GM12873 (cell line): ENCODE results near the gene B3GNT7.

Experiments
- TF ChIP-seq, protein P1 (sequence below): IDR thresholded peaks from 2 replicates; pipeline ENCODE4 v1.5.1; 2012; ENCODE audit warnings: low read depth, mild to moderate bottlenecking, moderate library complexity, low read length, control low read depth; ENCODE audit not compliant: insufficient read depth; ENCODE audit errors: missing control alignments

Gene B3GNT7

GRCh38 chr2:231369580-231370428 lies 25.7 kb upstream of the B3GNT7 start:
- TF ChIP-seq, protein P1, sequence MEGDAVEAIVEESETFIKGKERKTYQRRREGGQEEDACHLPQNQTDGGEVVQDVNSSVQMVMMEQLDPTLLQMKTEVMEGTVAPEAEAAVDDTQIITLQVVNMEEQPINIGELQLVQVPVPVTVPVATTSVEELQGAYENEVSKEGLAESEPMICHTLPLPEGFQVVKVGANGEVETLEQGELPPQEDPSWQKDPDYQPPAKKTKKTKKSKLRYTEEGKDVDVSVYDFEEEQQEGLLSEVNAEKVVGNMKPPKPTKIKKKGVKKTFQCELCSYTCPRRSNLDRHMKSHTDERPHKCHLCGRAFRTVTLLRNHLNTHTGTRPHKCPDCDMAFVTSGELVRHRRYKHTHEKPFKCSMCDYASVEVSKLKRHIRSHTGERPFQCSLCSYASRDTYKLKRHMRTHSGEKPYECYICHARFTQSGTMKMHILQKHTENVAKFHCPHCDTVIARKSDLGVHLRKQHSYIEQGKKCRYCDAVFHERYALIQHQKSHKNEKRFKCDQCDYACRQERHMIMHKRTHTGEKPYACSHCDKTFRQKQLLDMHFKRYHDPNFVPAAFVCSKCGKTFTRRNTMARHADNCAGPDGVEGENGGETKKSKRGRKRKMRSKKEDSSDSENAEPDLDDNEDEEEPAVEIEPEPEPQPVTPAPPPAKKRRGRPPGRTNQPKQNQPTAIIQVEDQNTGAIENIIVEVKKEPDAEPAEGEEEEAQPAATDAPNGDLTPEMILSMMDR, result no peak

- TF ChIP-seq, protein P1, result no peak
Observed at GRCh38 chr2:231370429-231370748, 25.1 kb upstream of the B3GNT7 start.

DNA sequence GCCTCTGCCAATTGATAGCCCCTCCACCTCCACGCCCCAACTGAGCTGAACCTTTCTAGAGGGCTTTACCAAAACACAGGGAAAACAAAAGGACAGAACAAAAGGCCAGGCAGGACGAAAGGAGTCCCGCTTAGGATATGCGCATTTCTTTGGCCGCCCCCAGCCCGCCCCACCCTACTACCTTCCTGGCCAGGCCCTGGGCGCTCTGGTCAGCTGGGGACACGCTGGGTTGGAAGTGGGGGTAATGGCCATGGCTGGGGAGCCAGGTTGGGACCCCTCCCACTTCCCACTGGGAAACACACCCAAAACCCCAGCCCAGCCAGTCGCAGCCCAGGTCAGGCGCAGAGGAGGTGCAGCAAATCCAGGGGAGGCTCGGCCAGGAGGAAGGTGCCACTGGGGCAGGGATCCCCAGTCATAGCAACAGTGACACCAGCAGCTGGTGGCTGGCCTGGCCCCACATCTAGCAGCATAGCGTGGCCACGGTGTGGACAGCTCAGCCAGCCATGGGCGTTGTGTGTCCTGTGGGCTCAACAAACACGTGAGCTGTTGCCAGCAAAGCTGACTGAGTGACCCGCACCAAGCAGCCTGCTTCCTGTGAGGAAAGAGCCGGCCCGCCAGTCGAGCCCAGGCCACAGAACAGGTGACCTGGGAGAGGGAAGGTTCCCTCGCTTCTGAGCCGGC lies 24.6 kb upstream of the B3GNT7 start:
- TF ChIP-seq, protein P1, result no peak

GRCh38 chr2:231371430-231372054 lies 24.0 kb upstream of the B3GNT7 start:
- TF ChIP-seq, protein P1, result no peak

DNA sequence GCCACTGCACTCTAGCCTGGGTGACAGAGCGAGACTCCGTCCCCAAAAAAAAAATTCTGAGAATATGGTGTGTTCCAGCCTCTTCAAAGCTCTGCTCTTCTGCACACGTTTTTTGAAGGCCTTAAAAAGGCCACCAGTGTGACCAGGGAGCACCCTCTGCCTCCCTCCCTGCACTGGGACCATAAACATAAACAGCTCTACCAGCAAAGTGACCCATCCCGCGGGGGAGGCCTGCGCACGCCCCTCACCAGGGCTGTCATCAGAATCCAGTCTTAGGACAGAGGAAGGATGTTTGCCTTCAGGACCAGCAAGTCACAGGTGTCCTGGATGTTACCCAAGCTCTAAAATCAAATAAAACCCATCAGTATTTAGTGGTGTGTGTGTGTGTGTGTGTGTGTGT lies 23.2 kb upstream of the B3GNT7 start:
- TF ChIP-seq, protein P1, result no peak

- TF ChIP-seq, protein P1, result no peak
Observed at GRCh38 chr2:231373184-231373583, 22.3 kb upstream of the B3GNT7 start.

DNA sequence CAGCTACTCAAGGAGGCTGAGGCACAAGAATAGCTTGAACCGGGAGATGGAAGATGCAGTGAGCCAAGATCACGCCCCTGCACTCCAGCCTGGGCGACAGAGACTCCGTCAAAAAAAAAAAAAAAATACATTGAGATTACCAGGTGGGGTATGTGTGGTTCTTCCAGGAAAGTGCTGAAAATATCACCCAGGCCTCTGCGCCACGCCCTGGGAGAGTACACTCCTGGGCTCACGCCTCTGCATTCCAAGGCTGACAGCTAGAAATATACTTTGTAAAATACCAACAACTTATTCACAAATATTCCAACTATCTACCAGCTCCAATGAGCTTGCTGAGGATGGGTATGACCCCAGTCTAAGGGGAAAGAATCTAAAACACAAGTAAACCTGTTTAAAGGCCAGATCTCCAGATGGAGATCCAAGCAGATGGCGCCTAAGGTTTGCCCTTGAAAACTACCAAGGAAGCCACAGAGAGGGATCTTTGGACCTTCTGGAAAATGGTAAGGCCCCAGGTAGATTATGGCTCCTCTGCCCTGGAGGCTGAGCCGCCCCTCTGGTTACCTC lies 21.6 kb upstream of the B3GNT7 start:
- TF ChIP-seq, protein P1, result no peak
